ENCODE results near the gene BPIFB1.

The BPIFB1 gene

GRCh38 chr20:33299111-33299603 lies 16.1 kb downstream of the BPIFB1 start:
- peak; percentile 54 for DNase-seq

- DNase-seq = no peak
Observed at GRCh38 chr20:33301192-33301930, 18.3 kb downstream of the BPIFB1 start.

GRCh38 chr20:33303595-33303994 lies 20.6 kb downstream of the BPIFB1 start:
- no peak for DNase-seq

- no peak for DNase-seq
Observed at GRCh38 chr20:33304046-33304445, 21.0 kb downstream of the BPIFB1 start.

GRCh38 chr20:33305589-33306057 lies 22.6 kb downstream of the BPIFB1 start:
- no peak for DNase-seq

- DNase-seq = no peak
Observed at GRCh38 chr20:33306228-33306627, 23.2 kb downstream of the BPIFB1 start.

- DNase-seq = no peak
Observed at GRCh38 chr20:33306807-33307206, 23.8 kb downstream of the BPIFB1 start.

GRCh38 chr20:33308668-33309067 lies 25.7 kb downstream of the BPIFB1 start:
- DNase-seq = no peak

- DNase-seq = no peak
Observed at GRCh38 chr20:33309631-33310030, 26.6 kb downstream of the BPIFB1 start.

- DNase-seq = no peak
Observed at GRCh38 chr20:33310327-33310899, 27.4 kb downstream of the BPIFB1 start.

- no peak for DNase-seq
Observed at GRCh38 chr20:33311011-33311410, 28.0 kb downstream of the BPIFB1 start.

GRCh38 chr20:33311996-33312395 lies 29.0 kb downstream of the BPIFB1 start:
- no peak for DNase-seq

GRCh38 chr20:33312583-33312982 lies 29.6 kb downstream of the BPIFB1 start:
- DNase-seq = no peak

GRCh38 chr20:33313686-33314314 lies 30.8 kb downstream of the BPIFB1 start:
- no peak for DNase-seq

GRCh38 chr20:33316343-33316742 lies 33.3 kb downstream of the BPIFB1 start:
- DNase-seq = no peak

GRCh38 chr20:33316958-33317357 lies 33.9 kb downstream of the BPIFB1 start:
- DNase-seq = no peak

- no peak for DNase-seq
Observed at GRCh38 chr20:33317424-33318095, 34.5 kb downstream of the BPIFB1 start.

GRCh38 chr20:33318096-33318429 lies 35.0 kb downstream of the BPIFB1 start:
- DNase-seq = no peak

- DNase-seq = no peak
Observed at GRCh38 chr20:33320006-33320405, 37.0 kb downstream of the BPIFB1 start.

- no peak for DNase-seq
Observed at GRCh38 chr20:33322456-33322855, 39.4 kb downstream of the BPIFB1 start.

GRCh38 chr20:33323236-33323635 lies 40.2 kb downstream of the BPIFB1 start:
- DNase-seq = no peak

- no peak for DNase-seq
Observed at GRCh38 chr20:33325350-33325749, 42.3 kb downstream of the BPIFB1 start.
